ENCODE results near the gene TENM3.

- TF ChIP-seq CTCF (IDR thresholded peaks at IDR 0.05): no peak
- TF ChIP-seq ZNF232 (CRISPR knock-in tag; IDR thresholded peaks at IDR 0.05): no peak
- TF ChIP-seq FOXK1 (CRISPR knock-in tag; IDR thresholded peaks at IDR 0.05): no peak
- no peak for TF ChIP-seq NFYB (CRISPR knock-in tag; conservative IDR thresholded peaks at IDR 0.05; ENCODE audit: low read depth)
- TF ChIP-seq USF2 (CRISPR knock-in tag; IDR thresholded peaks at IDR 0.05): no peak
- TF ChIP-seq ESRRA (CRISPR knock-in tag; IDR thresholded peaks at IDR 0.05; ENCODE audit: borderline replicate concordance): no peak
- no peak for TF ChIP-seq ZNF281 (CRISPR knock-in tag; IDR thresholded peaks at IDR 0.05)
- TF ChIP-seq ATF2 (CRISPR knock-in tag; IDR thresholded peaks at IDR 0.05; ENCODE audit: borderline replicate concordance, low read depth): no peak
- TF ChIP-seq NR1H2 (CRISPR knock-in tag; IDR thresholded peaks at IDR 0.05): no peak
- TF ChIP-seq ZNF512 (CRISPR knock-in tag; IDR thresholded peaks at IDR 0.05; ENCODE audit: borderline replicate concordance): no peak
- no peak for TF ChIP-seq MXD4 (CRISPR knock-in tag; IDR thresholded peaks at IDR 0.05; ENCODE audit: borderline replicate concordance)
Measured at GRCh38 chr4:182449930-182450439, 206.8 kb downstream of the TENM3 start.
